ENCODE data around the gene DPH3.

DPH3 gene

DNA sequence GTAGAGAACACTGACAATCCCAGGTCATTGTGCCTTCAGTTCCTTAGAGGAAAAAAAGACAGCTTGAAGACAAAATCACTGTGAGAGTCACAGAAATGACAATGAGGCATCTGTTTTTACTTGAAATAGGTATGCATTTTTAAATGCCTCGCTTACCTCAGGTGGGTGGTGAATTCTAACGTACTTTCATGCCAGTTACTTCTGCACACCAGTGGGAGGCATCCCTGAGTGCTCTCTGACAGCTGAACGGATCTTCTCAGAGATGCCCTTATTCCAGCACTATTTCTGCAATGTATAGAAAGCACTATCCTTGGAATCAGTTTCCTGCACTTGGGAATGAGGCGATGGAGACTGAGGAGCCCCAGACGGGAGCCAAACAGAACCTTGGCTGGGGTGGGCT is 16.2 kb downstream of the DPH3 start:
- no peaks in the 10 kb centered on the region for H3K36me3 ChIP-seq
- no peak for DNase-seq
- no peak overlapping the region for H3K27ac ChIP-seq
- no peaks in the 10 kb centered on the region for H3K27me3 ChIP-seq (ENCODE audit: insufficient read depth, low read depth, severe bottlenecking)
- no peaks in the 10 kb centered on the region for H3K9me3 ChIP-seq (ENCODE audit: severe bottlenecking)
- H3K4me3 ChIP-seq (ENCODE audit: low read depth, low read length) = no peak overlapping the region
- TF ChIP-seq, protein P1, sequence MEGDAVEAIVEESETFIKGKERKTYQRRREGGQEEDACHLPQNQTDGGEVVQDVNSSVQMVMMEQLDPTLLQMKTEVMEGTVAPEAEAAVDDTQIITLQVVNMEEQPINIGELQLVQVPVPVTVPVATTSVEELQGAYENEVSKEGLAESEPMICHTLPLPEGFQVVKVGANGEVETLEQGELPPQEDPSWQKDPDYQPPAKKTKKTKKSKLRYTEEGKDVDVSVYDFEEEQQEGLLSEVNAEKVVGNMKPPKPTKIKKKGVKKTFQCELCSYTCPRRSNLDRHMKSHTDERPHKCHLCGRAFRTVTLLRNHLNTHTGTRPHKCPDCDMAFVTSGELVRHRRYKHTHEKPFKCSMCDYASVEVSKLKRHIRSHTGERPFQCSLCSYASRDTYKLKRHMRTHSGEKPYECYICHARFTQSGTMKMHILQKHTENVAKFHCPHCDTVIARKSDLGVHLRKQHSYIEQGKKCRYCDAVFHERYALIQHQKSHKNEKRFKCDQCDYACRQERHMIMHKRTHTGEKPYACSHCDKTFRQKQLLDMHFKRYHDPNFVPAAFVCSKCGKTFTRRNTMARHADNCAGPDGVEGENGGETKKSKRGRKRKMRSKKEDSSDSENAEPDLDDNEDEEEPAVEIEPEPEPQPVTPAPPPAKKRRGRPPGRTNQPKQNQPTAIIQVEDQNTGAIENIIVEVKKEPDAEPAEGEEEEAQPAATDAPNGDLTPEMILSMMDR (IDR thresholded peaks at IDR 0.05; ENCODE audit: low read depth, low read length) = no peak

DNA sequence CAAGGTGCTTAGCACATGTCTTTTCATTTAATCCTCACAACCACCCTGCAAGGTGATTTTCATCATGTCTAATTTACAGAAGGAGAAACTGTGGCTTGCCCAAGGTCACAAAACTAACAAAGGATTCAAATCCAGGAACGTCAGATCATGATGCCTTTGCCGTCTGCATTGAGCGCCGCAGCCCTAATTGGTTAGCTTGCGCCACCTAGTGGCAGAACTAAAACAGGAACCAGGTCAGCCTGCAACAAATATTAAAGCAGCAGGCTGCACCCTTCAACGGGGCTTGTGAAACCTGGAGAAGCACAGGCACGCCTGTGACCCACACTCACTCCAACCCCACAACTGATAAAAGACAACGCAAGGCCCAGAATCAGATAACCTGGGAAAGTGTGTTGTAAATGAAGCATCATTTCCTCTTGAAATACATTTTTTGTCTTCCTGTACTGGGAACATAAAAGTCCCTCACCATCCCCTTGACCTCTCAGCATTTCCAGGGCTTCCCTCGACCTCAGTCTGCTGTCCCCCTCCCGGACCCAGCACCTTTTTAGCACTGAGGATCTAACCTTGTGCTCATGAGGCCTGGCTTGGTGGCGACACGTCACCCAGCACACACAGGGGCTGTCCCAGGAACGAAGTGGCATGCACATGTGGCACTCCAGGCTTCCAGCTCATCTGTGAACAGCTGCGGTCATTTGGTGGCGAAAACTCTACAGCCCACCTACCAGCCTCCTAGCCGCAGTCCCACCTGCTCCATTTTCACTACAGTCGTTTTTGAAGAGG is 17.3 kb downstream of the DPH3 start:
- Histone ChIP-seq H3K36me3 (no peaks in the 10 kb centered on the region), H3K4me3 (ENCODE audit: low read depth, low read length) (no peak overlapping the region), H3K27ac (no peak overlapping the region), H3K27me3 (ENCODE audit: insufficient read depth, low read depth, severe bottlenecking) (no peaks in the 10 kb centered on the region), H3K9me3 (ENCODE audit: severe bottlenecking) (no peaks in the 10 kb centered on the region)
- peak; percentile 82 for DNase-seq
- TF ChIP-seq, protein P1 (IDR thresholded peaks at IDR 0.05; ENCODE audit: low read depth, low read length) = peak; percentile 84

DNA sequence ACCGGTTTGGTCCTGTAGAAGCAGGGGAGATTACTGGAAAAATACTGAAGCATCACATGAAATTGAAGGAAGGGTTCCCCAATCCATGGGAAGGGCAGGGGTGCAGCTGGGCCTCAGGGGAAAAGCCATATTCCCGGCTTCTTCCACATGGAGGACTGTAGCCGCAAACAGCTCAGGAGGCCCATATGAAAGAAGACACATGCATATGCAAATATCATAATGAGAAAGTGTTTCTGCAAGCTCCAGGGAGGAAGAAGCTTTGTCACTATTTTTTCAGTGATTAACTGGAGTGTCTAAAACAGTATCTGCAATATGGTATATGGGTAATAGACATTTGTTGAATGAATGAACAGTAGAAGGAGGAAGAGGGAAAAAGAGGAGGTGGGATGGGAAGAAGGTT is 19.1 kb downstream of the DPH3 start:
- DNase-seq = no peak
- TF ChIP-seq, protein P1 (IDR thresholded peaks at IDR 0.05; ENCODE audit: low read depth, low read length) = no peak

DNA sequence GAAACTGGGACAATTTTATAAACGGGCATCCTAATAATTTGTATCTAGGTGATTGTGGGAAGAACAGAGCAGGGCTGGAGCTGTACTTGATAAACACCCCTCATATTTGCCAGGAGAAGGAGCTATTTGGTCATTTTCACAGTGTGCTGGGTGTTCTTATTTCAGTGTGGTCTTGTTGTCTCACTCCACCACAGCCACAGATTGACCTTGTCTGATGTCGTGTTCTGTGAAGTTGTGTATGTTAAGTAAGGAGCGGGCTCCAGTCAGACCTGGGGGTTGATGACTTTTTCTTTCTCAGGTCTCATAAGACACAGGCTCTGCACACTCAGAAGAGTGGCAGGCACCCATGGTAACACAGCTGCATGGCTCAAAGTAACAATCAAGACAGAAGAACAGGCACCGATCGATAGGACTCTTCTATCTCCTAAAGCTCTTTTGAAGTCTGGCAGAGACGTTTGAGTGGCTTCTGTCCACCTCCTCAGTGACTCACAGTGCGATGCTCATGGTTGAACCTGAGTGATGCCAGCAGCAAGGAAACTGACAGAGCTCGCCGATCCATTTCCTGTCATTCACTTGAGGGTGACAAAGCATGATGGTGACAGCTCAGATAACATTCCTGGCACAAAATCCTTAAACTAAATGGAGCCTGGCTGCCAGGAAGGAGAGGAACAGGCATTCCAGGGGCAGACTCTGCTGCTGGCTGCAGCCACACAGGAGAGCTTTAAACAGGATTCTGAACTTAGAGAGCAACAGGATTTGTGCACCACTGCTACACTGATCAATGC is 20.8 kb downstream of the DPH3 start:
- DNase-seq = no peak
- TF ChIP-seq, protein P1 (IDR thresholded peaks at IDR 0.05; ENCODE audit: low read depth, low read length) = no peak
- no peak overlapping the region for H3K4me3 ChIP-seq (ENCODE audit: low read depth, low read length)
- no peak overlapping the region for H3K27ac ChIP-seq
- H3K27me3 ChIP-seq (ENCODE audit: insufficient read depth, low read depth, severe bottlenecking) = no peaks in the 10 kb centered on the region
- no peaks in the 10 kb centered on the region for H3K9me3 ChIP-seq (ENCODE audit: severe bottlenecking)
- H3K36me3 ChIP-seq = no peaks in the 10 kb centered on the region

More for the DNA sequence above, 19.1 kb downstream of the DPH3 start:
- Histone ChIP-seq H3K36me3 (no peaks in the 10 kb centered on the region), H3K9me3 (ENCODE audit: severe bottlenecking) (no peaks in the 10 kb centered on the region), H3K27ac (no peak overlapping the region), H3K4me3 (ENCODE audit: low read depth, low read length) (no peak overlapping the region), H3K27me3 (ENCODE audit: insufficient read depth, low read depth, severe bottlenecking) (no peaks in the 10 kb centered on the region)

DNA sequence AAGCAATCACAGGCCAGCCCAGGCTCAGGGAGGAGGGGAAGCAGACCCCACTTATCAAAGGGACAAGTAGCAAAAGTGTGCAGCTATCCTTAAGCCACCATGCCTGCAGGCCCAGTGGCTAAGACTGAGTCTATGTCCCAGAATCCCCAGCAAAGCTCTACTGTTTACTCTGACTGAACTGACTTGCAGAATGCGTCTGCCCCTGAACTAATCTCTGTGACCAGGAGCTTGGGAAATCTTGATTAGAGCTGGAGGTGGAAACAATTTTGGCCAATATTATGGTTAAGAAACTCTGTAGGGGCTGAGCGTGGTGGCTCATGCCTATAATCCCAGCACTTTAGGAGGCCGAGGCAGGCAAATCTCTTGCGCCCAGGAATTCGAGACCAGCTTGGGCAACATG is 22.6 kb downstream of the DPH3 start:
- Histone ChIP-seq H3K4me3 (ENCODE audit: low read depth, low read length) (no peak overlapping the region), H3K9me3 (ENCODE audit: severe bottlenecking) (no peaks in the 10 kb centered on the region), H3K27me3 (ENCODE audit: insufficient read depth, low read depth, severe bottlenecking) (no peaks in the 10 kb centered on the region), H3K27ac (no peak overlapping the region), H3K36me3 (no peaks in the 10 kb centered on the region)
- TF ChIP-seq, protein P1 (IDR thresholded peaks at IDR 0.05; ENCODE audit: low read depth, low read length) = no peak
- no peak for DNase-seq

All from WERI-Rb-1 (cell line).